ENCODE measurements around the gene PRSS2.

Gene PRSS2

GRCh38 chr7:142784096-142784495 lies 13.3 kb downstream of the PRSS2 start:
- Histone ChIP-seq H3K36me3 (ENCODE audit: control insufficient read depth, low read length) (no peaks in the 10 kb centered on the region), H4K20me1 (ENCODE audit: control insufficient read depth, insufficient read depth, low read depth, low read length) (no peaks in the 10 kb centered on the region), H3K27me3 (ENCODE audit: control insufficient read depth, low read length) (no peaks in the 10 kb centered on the region), H3K9me2 (replicated peaks; ENCODE audit: control insufficient read depth, low read length) (no peaks in the 10 kb centered on the region), H3F3A (ENCODE audit: control insufficient read depth, insufficient read depth) (no peaks in the 10 kb centered on the region), H3K4me3 (ENCODE audit: low read length) (no peak overlapping the region), H3K4me2 (ENCODE audit: low read length) (no peak overlapping the region), H3K4me1 (ENCODE audit: control insufficient read depth, low read length) (peaks cover 61% of the 10 kb centered on the region), H3K9me3 (ENCODE audit: control insufficient read depth, insufficient read depth, low read length) (no peaks in the 10 kb centered on the region), H3K79me2 (ENCODE audit: control insufficient read depth, low read length) (no peaks in the 10 kb centered on the region), H3K27ac (ENCODE audit: low read depth, low read length) (no peak overlapping the region)
- no peak for TF ChIP-seq CTCF (IDR thresholded peaks at IDR 0.05; ENCODE audit: low read depth, low read length, poor library complexity, severe bottlenecking)
- no peak for TF ChIP-seq EZH2phosphoT487 (IDR thresholded peaks at IDR 0.05; ENCODE audit: borderline replicate concordance, low read length)

GRCh38 chr7:142784716-142785115 lies 13.9 kb downstream of the PRSS2 start:
- no peak overlapping the region for H3K4me3 ChIP-seq (ENCODE audit: low read length)
- H3F3A ChIP-seq (ENCODE audit: control insufficient read depth, insufficient read depth): no peaks in the 10 kb centered on the region
- no peaks in the 10 kb centered on the region for H4K20me1 ChIP-seq (ENCODE audit: control insufficient read depth, insufficient read depth, low read depth, low read length)
- H3K9me2 ChIP-seq (replicated peaks; ENCODE audit: control insufficient read depth, low read length): no peaks in the 10 kb centered on the region
- H3K9me3 ChIP-seq (ENCODE audit: control insufficient read depth, insufficient read depth, low read length): no peaks in the 10 kb centered on the region
- H3K79me2 ChIP-seq (ENCODE audit: control insufficient read depth, low read length): no peaks in the 10 kb centered on the region
- no peaks in the 10 kb centered on the region for H3K36me3 ChIP-seq (ENCODE audit: control insufficient read depth, low read length)
- H3K27ac ChIP-seq (ENCODE audit: low read depth, low read length): no peak overlapping the region
- peaks cover 67% of the 10 kb centered on the region for H3K4me1 ChIP-seq (ENCODE audit: control insufficient read depth, low read length)
- no peaks in the 10 kb centered on the region for H3K27me3 ChIP-seq (ENCODE audit: control insufficient read depth, low read length)
- TF ChIP-seq CTCF (IDR thresholded peaks at IDR 0.05; ENCODE audit: low read depth, low read length, poor library complexity, severe bottlenecking) (no peak), EZH2phosphoT487 (IDR thresholded peaks at IDR 0.05; ENCODE audit: borderline replicate concordance, low read length) (no peak)
- no peak overlapping the region for H3K4me2 ChIP-seq (ENCODE audit: low read length)

- H3K9me2 ChIP-seq (replicated peaks; ENCODE audit: control insufficient read depth, low read length): no peaks in the 10 kb centered on the region
- H3K4me1 ChIP-seq (ENCODE audit: control insufficient read depth, low read length): peaks cover 79% of the 10 kb centered on the region
- no peak overlapping the region for H3K27ac ChIP-seq (ENCODE audit: low read depth, low read length)
- no peak for TF ChIP-seq CTCF (IDR thresholded peaks at IDR 0.05; ENCODE audit: low read depth, low read length, poor library complexity, severe bottlenecking)
- H3K9me3 ChIP-seq (ENCODE audit: control insufficient read depth, insufficient read depth, low read length): no peaks in the 10 kb centered on the region
- H3K79me2 ChIP-seq (ENCODE audit: control insufficient read depth, low read length): no peaks in the 10 kb centered on the region
- no peaks in the 10 kb centered on the region for H3K27me3 ChIP-seq (ENCODE audit: control insufficient read depth, low read length)
- H3F3A ChIP-seq (ENCODE audit: control insufficient read depth, insufficient read depth): no peaks in the 10 kb centered on the region
- no peaks in the 10 kb centered on the region for H4K20me1 ChIP-seq (ENCODE audit: control insufficient read depth, insufficient read depth, low read depth, low read length)
- H3K36me3 ChIP-seq (ENCODE audit: control insufficient read depth, low read length): no peaks in the 10 kb centered on the region
- no peak overlapping the region for H3K4me3 ChIP-seq (ENCODE audit: low read length)
- no peak overlapping the region for H3K4me2 ChIP-seq (ENCODE audit: low read length)
These were observed 15.1 kb downstream of the PRSS2 start for GRCh38 chr7:142785841-142786250.
